GM12891 (cell line): ENCODE measurements around the gene ALDH9A1.
"Not testable (repeated sequence)": the region's sequence is repeated elsewhere in the genome, so short reads cannot be mapped to it uniquely, and the experiment has no call there.

Source experiments
- POLR2A ChIP-seq: IDR thresholded peaks from 2 replicates; pipeline ENCODE4 v1.6.1; 2011; ENCODE audit warnings: low read depth, low read length, control low read depth
- POLR2AphosphoS5 ChIP-seq: IDR thresholded peaks from 2 replicates; pipeline ENCODE4 v1.6.1; 2011; ENCODE audit warnings: low read depth, low read length, control low read depth
- SPI1 ChIP-seq: IDR thresholded peaks from 2 replicates; pipeline ENCODE4 v1.6.1; 2011; ENCODE audit warnings: low read depth, low read length, control low read depth
- TAF1 ChIP-seq: IDR thresholded peaks from 2 replicates; pipeline ENCODE4 v1.6.1; 2011; ENCODE audit warnings: low read depth, low read length, control low read depth

DNA sequence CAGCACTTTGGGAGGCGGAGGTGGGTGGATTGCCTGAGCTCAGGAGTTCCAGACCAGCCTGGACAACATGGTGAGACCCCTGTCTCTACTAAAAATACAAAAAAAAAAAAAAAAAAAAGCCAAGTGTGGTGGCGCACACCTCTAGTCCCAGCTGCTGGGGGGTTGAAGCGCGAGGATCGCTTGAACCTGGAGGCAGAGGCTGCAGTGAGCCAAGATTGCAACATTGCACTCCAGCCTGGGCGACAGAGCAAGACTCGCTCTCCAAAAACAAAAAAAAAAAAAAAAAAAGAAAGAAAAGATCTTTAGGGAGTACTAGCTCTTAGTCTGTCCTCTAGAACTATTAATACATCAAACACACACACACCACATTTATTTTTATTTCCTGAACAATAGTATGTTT is 3.6 kb upstream of the ALDH9A1 start:
- TF ChIP-seq TAF1, POLR2A, POLR2AphosphoS5, SPI1: not testable (repeated sequence)
